ENCODE measurements around the gene MTPN.

MTPN gene

GRCh38 chr7:135950972-135951371, 26.2 kb downstream of the MTPN start:
- DNase-seq = no peak

GRCh38 chr7:135950429-135950828, 26.7 kb downstream of the MTPN start:
- no peak for DNase-seq

GRCh38 chr7:135946289-135947055, 30.7 kb downstream of the MTPN start:
- no peak for DNase-seq

GRCh38 chr7:135944753-135945152, 32.4 kb downstream of the MTPN start:
- DNase-seq = peak; percentile 64

- DNase-seq = peak; percentile 73
Measured at GRCh38 chr7:135943134-135943879, 33.9 kb downstream of the MTPN start.

- DNase-seq = peak; percentile 21
Measured at GRCh38 chr7:135942614-135943013, 34.5 kb downstream of the MTPN start.

- DNase-seq = no peak
Measured at GRCh38 chr7:135940077-135941075, 36.8 kb downstream of the MTPN start.

- DNase-seq = peak; percentile 59
Measured at GRCh38 chr7:135939261-135939812, 37.8 kb downstream of the MTPN start.

GRCh38 chr7:135938563-135938962, 38.6 kb downstream of the MTPN start:
- DNase-seq = no peak

GRCh38 chr7:135938086-135938485, 39.1 kb downstream of the MTPN start:
- no peak for DNase-seq

GRCh38 chr7:135936497-135937217, 40.5 kb downstream of the MTPN start:
- peak; percentile 13 for DNase-seq

- DNase-seq = no peak
Measured at GRCh38 chr7:135934651-135935050, 42.5 kb downstream of the MTPN start.

GRCh38 chr7:135933509-135934188, 43.5 kb downstream of the MTPN start:
- peak; percentile 51 for DNase-seq

- DNase-seq = no peak
Measured at GRCh38 chr7:135932131-135932530, 45.0 kb downstream of the MTPN start.

- DNase-seq = no peak
Measured at GRCh38 chr7:135930565-135931461, 46.3 kb downstream of the MTPN start.

- no peak for DNase-seq
Measured at GRCh38 chr7:135929722-135930141, 47.4 kb downstream of the MTPN start.

- DNase-seq = no peak
Measured at GRCh38 chr7:135929249-135929648, 47.9 kb downstream of the MTPN start.

GRCh38 chr7:135928136-135928535, 49.0 kb downstream of the MTPN start:
- no peak for DNase-seq

- DNase-seq = peak; percentile 58
Measured at GRCh38 chr7:135925210-135925609, 51.9 kb downstream of the MTPN start.

- DNase-seq = no peak
Measured at GRCh38 chr7:135924302-135924701, 52.9 kb downstream of the MTPN start.

Data from hematopoietic multipotent progenitor cell treated with erythropoietin and hydrocortisone succinate and interleukin-3 and kit ligand, for 8 days (in vitro differentiated cells).